OCI-LY3 (cell line): ENCODE measurements around the gene ATP11C.

Source experiments
- EZH2phosphoT487 ChIP-seq: fragments of 200-600 bp; shearing (Covaris generic); IDR thresholded peaks from 2 replicates; pipeline ENCODE4 v1.6.1; 2018; ENCODE audit warnings: antibody characterized with exemption, mixed run types, low read depth
- TF ChIP-seq, protein P1 (sequence below): fragments of 200-600, 300-600 bp; sonication (generic); IDR thresholded peaks from 2 replicates; pipeline ENCODE4 v1.5.1; 2014; ENCODE audit warnings: antibody characterized with exemption, low read length, low read depth

DNA sequence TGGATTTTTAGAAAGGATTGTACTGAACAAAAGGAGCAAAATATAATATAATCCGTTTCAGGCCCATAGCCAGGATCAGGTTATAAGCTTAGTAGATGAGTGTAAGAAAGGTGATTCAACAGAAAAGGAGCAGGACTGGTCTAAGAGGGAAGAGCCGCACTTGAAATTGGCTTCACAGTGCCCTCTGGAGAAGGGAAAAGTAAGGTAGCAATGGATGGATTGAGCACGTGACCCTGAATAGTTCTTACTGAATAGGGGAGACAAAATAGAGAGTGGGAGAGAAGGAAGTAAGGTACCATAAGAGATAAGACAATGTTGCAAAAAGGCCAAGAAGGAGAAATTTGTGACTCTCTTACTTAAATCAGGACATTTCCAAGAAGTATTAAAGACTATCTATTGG lies 16.9 kb upstream of the ATP11C start:
- TF ChIP-seq, protein P1, sequence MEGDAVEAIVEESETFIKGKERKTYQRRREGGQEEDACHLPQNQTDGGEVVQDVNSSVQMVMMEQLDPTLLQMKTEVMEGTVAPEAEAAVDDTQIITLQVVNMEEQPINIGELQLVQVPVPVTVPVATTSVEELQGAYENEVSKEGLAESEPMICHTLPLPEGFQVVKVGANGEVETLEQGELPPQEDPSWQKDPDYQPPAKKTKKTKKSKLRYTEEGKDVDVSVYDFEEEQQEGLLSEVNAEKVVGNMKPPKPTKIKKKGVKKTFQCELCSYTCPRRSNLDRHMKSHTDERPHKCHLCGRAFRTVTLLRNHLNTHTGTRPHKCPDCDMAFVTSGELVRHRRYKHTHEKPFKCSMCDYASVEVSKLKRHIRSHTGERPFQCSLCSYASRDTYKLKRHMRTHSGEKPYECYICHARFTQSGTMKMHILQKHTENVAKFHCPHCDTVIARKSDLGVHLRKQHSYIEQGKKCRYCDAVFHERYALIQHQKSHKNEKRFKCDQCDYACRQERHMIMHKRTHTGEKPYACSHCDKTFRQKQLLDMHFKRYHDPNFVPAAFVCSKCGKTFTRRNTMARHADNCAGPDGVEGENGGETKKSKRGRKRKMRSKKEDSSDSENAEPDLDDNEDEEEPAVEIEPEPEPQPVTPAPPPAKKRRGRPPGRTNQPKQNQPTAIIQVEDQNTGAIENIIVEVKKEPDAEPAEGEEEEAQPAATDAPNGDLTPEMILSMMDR = no peak
- TF ChIP-seq EZH2phosphoT487 = no peak
